GM12873 (cell line): ENCODE data around the gene SIRPB2.

Experiments used
- CTCF ChIP-seq: IDR thresholded peaks from 2 replicates; pipeline ENCODE4 v1.5.1; 2012; ENCODE audit warnings: low read depth, mild to moderate bottlenecking, moderate library complexity, low read length, control low read depth; ENCODE audit not compliant: insufficient read depth; ENCODE audit errors: missing control alignments

SIRPB2 gene

GRCh38 chr20:1469306-1469905 lies 21.8 kb downstream of the SIRPB2 start:
- no peak for TF ChIP-seq CTCF

- no peak for TF ChIP-seq CTCF
Observed at GRCh38 chr20:1468117-1468624, 23.0 kb downstream of the SIRPB2 start.

GRCh38 chr20:1467355-1468116 lies 23.7 kb downstream of the SIRPB2 start:
- TF ChIP-seq CTCF = no peak

GRCh38 chr20:1467082-1467354 lies 24.2 kb downstream of the SIRPB2 start:
- no peak for TF ChIP-seq CTCF

GRCh38 chr20:1466211-1467081 lies 24.8 kb downstream of the SIRPB2 start, which contains the start of gene NSFL1C:
Gene NSFL1C, minus strand, starts transcription at chr20:1466849. Its CDS starts 25 bp downstream, at chr20:1466824.
- peak; percentile 91 for TF ChIP-seq CTCF

GRCh38 chr20:1465470-1466210 lies 25.6 kb downstream of the SIRPB2 start:
- TF ChIP-seq CTCF = no peak
